ENCODE measurements around the gene DIS3. TPM values are rescaled to one million over a fixed set of nuclear protein-coding genes. Genes with fewer than 3 reads are reported as not detected.
"Not testable (repeated sequence)": the region's sequence is repeated elsewhere in the genome, so short reads cannot be mapped to it uniquely, and the experiment has no call there.

Gene DIS3
- total RNA-seq, 4 donors from 2014 or later = 30.0 to 34.4 (median 32.5) TPM

GRCh38 chr13:72726726-72727416 lies 54.8 kb downstream of the DIS3 start:
- Histone ChIP-seq H3K4me1 (peaks cover 4 to 5% of the 10 kb centered on the region in 2 donors), H3K27ac (no peak overlapping the region), H3K9me3 (no peaks in the 10 kb centered on the region), H3K27me3 (no peaks in the 10 kb centered on the region), H3K36me3 (no peaks in the 10 kb centered on the region), H3K4me3 (replicated peaks in 1 of 3) (peak overlapping the region; percentile 25 to 76 (median 76))
- intact Hi-C loops (cut with DNase I) = no loop called here
- DNase-seq = peak; percentile 23 to 50
- 1 to 3% methylated on average over 15 to 41 of the region's 49 CpGs for WGBS, 2 donors
- no peak for TF ChIP-seq CTCF (IDR thresholded peaks at IDR 0.05)
- no peak for TF ChIP-seq POLR2A (IDR thresholded peaks at IDR 0.05)

- H3K9me3 ChIP-seq; H3K27me3 ChIP-seq; DNase-seq; H3K27ac ChIP-seq; H3K4me3 ChIP-seq (replicated peaks in 1 of 3); H3K4me1 ChIP-seq; H3K36me3 ChIP-seq; intact Hi-C loops (cut with DNase I): not testable (repeated sequence)
- WGBS, 2 donors = 91 to 93% methylated on average over 15 of the region's 15 CpGs
Observed at GRCh38 chr13:72726185-72726584, 55.5 kb downstream of the DIS3 start.

GRCh38 chr13:72716776-72717175 lies 64.9 kb downstream of the DIS3 start:
- TF ChIP-seq CTCF (IDR thresholded peaks at IDR 0.05) (no peak), POLR2A (IDR thresholded peaks at IDR 0.05) (no peak)
- intact Hi-C loops (cut with DNase I) = no loop called here
- H3K36me3 ChIP-seq = no peaks in the 10 kb centered on the region
- H3K4me1 ChIP-seq = no peaks in the 10 kb centered on the region
- 41 to 54% methylated on average over 3 of the region's 3 CpGs for WGBS, 2 donors
- peak in 1 of 2 donors; percentile 37 for DNase-seq
- no peak overlapping the region for H3K27ac ChIP-seq
- no peaks in the 10 kb centered on the region for H3K27me3 ChIP-seq
- no peak overlapping the region for H3K4me3 ChIP-seq (replicated peaks in 1 of 3)
- no peaks in the 10 kb centered on the region for H3K9me3 ChIP-seq

Small RNA genes lying within 50 kb of the gene (small RNA-seq; reads per million reads assigned to genes)
- not detected for gene RNU6-80P

Other genes with a start within 250 kb of the DIS3 start
- gene MZT1, start 54.3 kb downstream of the DIS3 start, total RNA-seq = 10 to 100 TPM in 1 of 4 donors, 1 to 10 TPM in 3; 3.9 to 11.2 (median 7.3) TPM
- gene BORA, start 54.0 kb downstream of the DIS3 start, total RNA-seq = 1 to 10 TPM; 1.7 to 6.6 (median 4.7) TPM
- 10 to 100 TPM; 30.2 to 51.4 (median 37.5) TPM for gene PIBF1, start 233 bp upstream of the DIS3 start, total RNA-seq